GM23248 (cell line): ENCODE measurements around the gene CCND1. TPM values are rescaled to one million over a fixed set of nuclear protein-coding genes. Genes with fewer than 3 reads are reported as not detected.

ENCODE experiments used
- DNase-seq: peaks from one replicate; pipeline ENCODE4 v3.0.0-alpha.2; 2015
- H2AFZ ChIP-seq: fragments of 200-600 bp; sonication (generic); 2 replicates; pipeline ENCODE4 v1.6.1; 2016; ENCODE audit warnings: antibody characterized with exemption
- H3F3A ChIP-seq: fragments of 200-600 bp; sonication (generic); 2 replicates; pipeline ENCODE4 v1.6.1; 2016; ENCODE audit warnings: mild to moderate bottlenecking, antibody characterized with exemption, mixed run types; ENCODE audit not compliant: insufficient read depth
- H3K27ac ChIP-seq: fragments of 200-600 bp; sonication (generic); 2 replicates; pipeline ENCODE4 v1.5.1; 2016; ENCODE audit warnings: mild to moderate bottlenecking
- H3K27me3 ChIP-seq: fragments of 200-600 bp; sonication (generic); replicated peaks from 2 replicates; pipeline ENCODE4 v1.6.1; 2016; ENCODE audit warnings: mild to moderate bottlenecking; ENCODE audit not compliant: insufficient read depth
- H3K36me3 ChIP-seq: fragments of 200-600 bp; sonication (generic); 2 replicates; pipeline ENCODE4 v1.6.1; 2016; ENCODE audit warnings: low read depth, mild to moderate bottlenecking
- H3K4me1 ChIP-seq: fragments of 200-600 bp; sonication (generic); 2 replicates; pipeline ENCODE4 v1.6.1; 2016; ENCODE audit warnings: mild to moderate bottlenecking; ENCODE audit not compliant: insufficient read depth
- H3K4me2 ChIP-seq: fragments of 200-600 bp; sonication (generic); one replicate; pipeline ENCODE4 v1.6.1; 2016; ENCODE audit warnings: mild to moderate bottlenecking; ENCODE audit not compliant: unreplicated experiment
- H3K4me3 ChIP-seq: fragments of 200-600 bp; sonication (generic); 2 replicates; pipeline ENCODE4 v1.5.1; 2016; ENCODE audit warnings: mild to moderate bottlenecking
- H3K79me2 ChIP-seq: fragments of 200-600 bp; sonication (generic); 2 replicates; pipeline ENCODE4 v1.6.1; 2016; ENCODE audit warnings: mild to moderate bottlenecking; ENCODE audit not compliant: insufficient read depth
- H3K9ac ChIP-seq: fragments of 200-600 bp; sonication (generic); 2 replicates; pipeline ENCODE4 v1.6.1; 2016; ENCODE audit warnings: mild to moderate bottlenecking
- H3K9me2 ChIP-seq: fragments of 200-600 bp; sonication (generic); 2 replicates; pipeline ENCODE4 v1.6.1; 2016; ENCODE audit warnings: mixed run types, mild to moderate bottlenecking, moderate library complexity; ENCODE audit not compliant: insufficient read depth
- H3K9me3 ChIP-seq: fragments of 200-600 bp; sonication (generic); one replicate; pipeline ENCODE4 v1.6.1; 2017; ENCODE audit warnings: low read depth
- H4K20me1 ChIP-seq: fragments of 200-600 bp; sonication (generic); 2 replicates; pipeline ENCODE4 v1.6.0; 2016; ENCODE audit not compliant: insufficient read depth
- EZH2 ChIP-seq: fragments of 200-600 bp; sonication (generic); IDR thresholded peaks from 2 replicates; pipeline ENCODE4 v1.6.1; 2018; ENCODE audit warnings: antibody characterized with exemption, mild to moderate bottlenecking; ENCODE audit not compliant: insufficient read depth, poor library complexity, severe bottlenecking
- EZH2phosphoT487 ChIP-seq: fragments of 200-600 bp; sonication (generic); IDR thresholded peaks from 2 replicates; pipeline ENCODE4 v1.6.1; 2018; ENCODE audit warnings: antibody characterized with exemption, moderate library complexity, mild to moderate bottlenecking, low read depth; ENCODE audit not compliant: insufficient read depth
- whole genome bisulfite sequencing, 2 experiments: methylation state at CpG; one replicate each; pipeline ENCODE4 v1.1.6; 2015 to 2017; ENCODE audit warnings: low lambda C conversion rate in 2 of 2, low coverage in 1 of 2; ENCODE audit errors: missing lambda C conversion rate in 2 of 2; 5-methylcytosine and 5-hydroxymethylcytosine counted together
- in situ Hi-C: fragments of 300-500 bp; cut with MboI; formaldehyde crosslinking; loops from 2 replicates; pipeline ENCODE4 v1.15.0; 2020
- polyA plus RNA-seq: library from polyadenylated mRNA; unstranded; fragments of >200 nt; fragmentation: Nextera tagmentation; extraction: Ambion mirVana; gene quantifications from 2 replicates; pipeline ENCODE4 v1.2.1, GENCODE V29; 2016
- total RNA-seq: library from RNA; depleted of rRNA; stranded (reverse); fragments of >200 nt; shearing (Covaris generic); gene quantifications from 2 replicates; pipeline ENCODE4 v1.2.3, GENCODE V29; 2014

CCND1 gene
- total and polyA plus RNA-seq, 2 experiments from 2014 or later = 695 to 1,097 TPM

- peaks cover 59% of the 10 kb centered on the region for H3K27me3 ChIP-seq
- no peaks in the 10 kb centered on the region for H3K9me2 ChIP-seq
- H3K27ac ChIP-seq = no peak overlapping the region
- no peak for DNase-seq
- no peaks in the 10 kb centered on the region for H3K9me3 ChIP-seq
- in situ Hi-C loops = loop anchor here (10.0 kb wide), 1 partner anchor 178 kb away; no protein-coding TSS in a partner anchor
- 41 to 42% methylated on average over 15 of the region's 15 CpGs for WGBS, 2 experiments
- no peak overlapping the region for H3K9ac ChIP-seq
- H2AFZ ChIP-seq = no peak overlapping the region
- no peak for TF ChIP-seq EZH2phosphoT487
- no peaks in the 10 kb centered on the region for H3K4me1 ChIP-seq
- H3K79me2 ChIP-seq = no peaks in the 10 kb centered on the region
- no peak overlapping the region for H3K4me3 ChIP-seq
- no peaks in the 10 kb centered on the region for H4K20me1 ChIP-seq
- H3F3A ChIP-seq = no peaks in the 10 kb centered on the region
- H3K4me2 ChIP-seq = no peak overlapping the region
- no peaks in the 10 kb centered on the region for H3K36me3 ChIP-seq
Measured at GRCh38 chr11:69696749-69697468, 56.0 kb downstream of the CCND1 start.

DNA sequence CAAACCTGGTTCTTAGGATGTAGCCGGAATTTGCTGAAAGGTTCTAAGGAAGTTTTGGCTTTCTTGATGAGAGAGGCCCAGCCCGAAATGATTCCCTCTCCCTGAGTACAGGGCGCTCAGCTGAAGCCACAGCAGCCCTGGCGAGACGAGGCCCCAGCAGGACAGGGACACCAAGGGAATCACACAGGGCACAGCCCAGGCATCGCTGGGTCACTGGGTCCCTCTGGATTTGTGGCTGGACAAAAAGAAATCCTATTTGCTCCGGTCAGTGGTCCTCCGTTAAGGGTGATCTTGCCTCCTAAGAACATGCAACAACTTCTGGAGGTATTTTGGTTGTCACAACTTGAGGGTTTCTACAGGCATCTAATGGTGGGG is 56.5 kb downstream of the CCND1 start:
- 62 to 66% methylated on average over 7 to 8 of the region's 8 CpGs for WGBS, 2 experiments
- Histone ChIP-seq H3K9ac (no peak overlapping the region), H3K4me1 (no peaks in the 10 kb centered on the region), H3K79me2 (no peaks in the 10 kb centered on the region), H3K9me3 (no peaks in the 10 kb centered on the region), H4K20me1 (no peaks in the 10 kb centered on the region), H3K9me2 (no peaks in the 10 kb centered on the region), H3K36me3 (no peaks in the 10 kb centered on the region), H2AFZ (no peak overlapping the region), H3K27ac (no peak overlapping the region), H3K4me2 (no peak overlapping the region), H3K4me3 (no peak overlapping the region), H3K27me3 (peaks cover 62% of the 10 kb centered on the region), H3F3A (no peaks in the 10 kb centered on the region)
- TF ChIP-seq EZH2phosphoT487 (no peak), EZH2 (no peak)
- in situ Hi-C loops = loop anchor here (10.0 kb wide), 1 partner anchor 177 kb away; no protein-coding TSS in a partner anchor
- DNase-seq = no peak

GRCh38 chr11:69697861-69698260 is 56.9 kb downstream of the CCND1 start:
- no peaks in the 10 kb centered on the region for H3F3A ChIP-seq
- H3K9me3 ChIP-seq = no peaks in the 10 kb centered on the region
- H3K79me2 ChIP-seq = no peaks in the 10 kb centered on the region
- no peaks in the 10 kb centered on the region for H3K9me2 ChIP-seq
- H3K27ac ChIP-seq = no peak overlapping the region
- H3K4me3 ChIP-seq = no peak overlapping the region
- H3K4me2 ChIP-seq = no peak overlapping the region
- no peak for DNase-seq
- TF ChIP-seq EZH2 = no peak
- no peak for TF ChIP-seq EZH2phosphoT487
- in situ Hi-C loops = loop anchor here (10.0 kb wide), 1 partner anchor 177 kb away; no protein-coding TSS in a partner anchor
- no peak overlapping the region for H3K9ac ChIP-seq
- H3K4me1 ChIP-seq = no peaks in the 10 kb centered on the region
- H4K20me1 ChIP-seq = no peaks in the 10 kb centered on the region
- 53 to 69% methylated on average over 9 to 10 of the region's 10 CpGs for WGBS, 2 experiments
- H3K27me3 ChIP-seq = peaks cover 62% of the 10 kb centered on the region
- no peaks in the 10 kb centered on the region for H3K36me3 ChIP-seq
- H2AFZ ChIP-seq = no peak overlapping the region

GRCh38 chr11:69698362-69698761 is 57.4 kb downstream of the CCND1 start:
- 51 to 72% methylated on average over 2 of the region's 2 CpGs for WGBS, 2 experiments
- TF ChIP-seq EZH2 (no peak), EZH2phosphoT487 (no peak)
- Histone ChIP-seq H3K36me3 (no peaks in the 10 kb centered on the region), H3K79me2 (no peaks in the 10 kb centered on the region), H2AFZ (no peak overlapping the region), H3K4me2 (no peak overlapping the region), H3K9ac (no peak overlapping the region), H4K20me1 (no peaks in the 10 kb centered on the region), H3K9me3 (no peaks in the 10 kb centered on the region), H3K27me3 (peaks cover 65% of the 10 kb centered on the region), H3F3A (no peaks in the 10 kb centered on the region), H3K9me2 (no peaks in the 10 kb centered on the region), H3K27ac (no peak overlapping the region), H3K4me3 (no peak overlapping the region), H3K4me1 (no peaks in the 10 kb centered on the region)
- no peak for DNase-seq
- in situ Hi-C loops = loop anchor here (10.0 kb wide), 1 partner anchor 176 kb away; no protein-coding TSS in a partner anchor
